IPS-18a (cell line): ENCODE data around the gene TMEM237.
A peak's percentile ranks its signal among the peaks of the same experiment; 100 is the strongest.

Source experiments
- H3K27ac ChIP-seq: one replicate; pipeline ENCODE4 v1.5.1; 2013; ENCODE audit warnings: low read length
- H3K27me3 ChIP-seq: one replicate; pipeline ENCODE4 v1.6.1; 2013; ENCODE audit warnings: mild to moderate bottlenecking, low read length; ENCODE audit not compliant: control insufficient read depth, insufficient read depth
- H3K36me3 ChIP-seq: one replicate; pipeline ENCODE4 v1.6.1; 2013; ENCODE audit warnings: low read depth, low read length; ENCODE audit not compliant: control insufficient read depth
- H3K4me1 ChIP-seq: one replicate; pipeline ENCODE4 v1.6.1; 2013; ENCODE audit warnings: low read depth, low read length; ENCODE audit not compliant: control insufficient read depth
- H3K4me3 ChIP-seq: one replicate; pipeline ENCODE4 v1.5.1; 2013; ENCODE audit warnings: low read length
- H3K9ac ChIP-seq: one replicate; pipeline ENCODE4 v1.6.1; 2013; ENCODE audit warnings: mild to moderate bottlenecking, low read length, moderate library complexity
- H3K9me3 ChIP-seq: one replicate; pipeline ENCODE4 v1.6.1; 2013; ENCODE audit warnings: low read depth, low read length; ENCODE audit not compliant: control insufficient read depth

TMEM237 gene

GRCh38 chr2:201661366-201661765, 18.1 kb upstream of the TMEM237 start:
- Histone ChIP-seq H3K4me3 (no peak overlapping the region), H3K27ac (no peak overlapping the region), H3K36me3 (no peaks in the 10 kb centered on the region), H3K4me1 (peaks cover 3% of the 10 kb centered on the region), H3K9me3 (no peaks in the 10 kb centered on the region), H3K27me3 (no peaks in the 10 kb centered on the region), H3K9ac (no peak overlapping the region)

DNA sequence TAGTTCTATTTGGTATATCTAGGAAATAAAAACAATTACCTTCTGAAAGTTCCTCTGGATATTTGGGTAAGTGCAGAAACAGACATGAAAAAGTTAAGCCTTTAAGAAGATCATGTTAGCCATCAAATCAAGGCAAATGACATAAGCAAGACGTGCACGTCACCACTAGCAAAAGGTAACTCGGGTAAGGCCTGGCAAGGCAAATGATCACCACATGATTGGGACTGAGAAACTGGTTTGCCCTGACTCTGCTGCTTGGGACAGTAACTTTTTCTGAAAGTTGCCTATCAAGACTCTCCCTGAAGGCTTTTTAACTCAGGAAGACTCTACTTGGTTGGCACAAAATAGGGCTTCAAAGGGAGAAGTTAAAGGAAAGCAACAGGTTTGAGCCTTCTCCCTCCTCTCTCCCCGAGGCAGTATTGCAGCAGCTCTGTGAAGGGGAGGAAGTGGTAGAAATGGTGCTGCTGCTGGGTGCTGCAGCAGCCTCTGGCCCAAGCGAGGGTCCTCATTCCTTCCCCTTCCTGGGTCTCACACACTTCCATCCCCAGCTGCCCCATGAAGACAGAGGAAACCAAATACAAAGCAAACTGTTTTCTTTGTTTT, 17.1 kb upstream of the TMEM237 start:
- H3K27me3 ChIP-seq = no peaks in the 10 kb centered on the region
- no peak overlapping the region for H3K4me3 ChIP-seq

DNA sequence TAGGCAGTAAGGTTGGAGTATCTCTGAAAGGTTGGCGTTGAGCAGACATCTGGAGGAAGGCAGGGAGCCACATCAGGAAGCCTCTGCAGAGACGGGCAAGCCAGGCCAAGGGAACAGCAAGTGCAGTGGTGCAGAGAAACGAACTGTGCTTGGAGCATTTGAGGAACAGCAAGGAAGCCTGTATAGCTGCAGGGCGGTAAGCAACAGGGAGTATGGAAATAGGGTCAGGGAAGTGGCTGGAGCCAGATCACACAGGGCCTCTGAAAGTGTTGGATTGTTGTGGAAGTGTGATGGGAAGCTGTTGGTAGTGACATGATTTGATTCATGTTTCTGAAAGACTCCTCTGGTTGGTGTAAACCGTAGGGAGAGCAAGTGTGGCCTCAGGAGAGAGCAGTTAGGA, 13.4 kb upstream of the TMEM237 start:
- Histone ChIP-seq H3K27me3 (no peaks in the 10 kb centered on the region), H3K27ac (no peak overlapping the region), H3K36me3 (no peaks in the 10 kb centered on the region), H3K4me3 (no peak overlapping the region), H3K9ac (no peak overlapping the region), H3K4me1 (no peaks in the 10 kb centered on the region), H3K9me3 (no peaks in the 10 kb centered on the region)

More for the DNA sequence above, 17.1 kb upstream of the TMEM237 start:
- Histone ChIP-seq H3K9ac (no peak overlapping the region), H3K27ac (no peak overlapping the region), H3K36me3 (no peaks in the 10 kb centered on the region), H3K9me3 (no peaks in the 10 kb centered on the region), H3K4me1 (peaks cover 3% of the 10 kb centered on the region)

- Histone ChIP-seq H3K4me3 (no peak overlapping the region), H3K27ac (no peak overlapping the region), H3K27me3 (no peaks in the 10 kb centered on the region), H3K36me3 (no peaks in the 10 kb centered on the region), H3K4me1 (no peaks in the 10 kb centered on the region), H3K9ac (no peak overlapping the region), H3K9me3 (no peaks in the 10 kb centered on the region)
Measured at GRCh38 chr2:201656102-201656501, 12.8 kb upstream of the TMEM237 start.

- Histone ChIP-seq H3K27ac (no peak overlapping the region), H3K4me3 (no peak overlapping the region), H3K4me1 (no peaks in the 10 kb centered on the region), H3K36me3 (no peaks in the 10 kb centered on the region), H3K9ac (no peak overlapping the region), H3K27me3 (no peaks in the 10 kb centered on the region), H3K9me3 (no peaks in the 10 kb centered on the region)
Measured at GRCh38 chr2:201654616-201655384, 11.5 kb upstream of the TMEM237 start.

GRCh38 chr2:201653221-201653620, 9.9 kb upstream of the TMEM237 start:
- no peaks in the 10 kb centered on the region for H3K27me3 ChIP-seq
- no peaks in the 10 kb centered on the region for H3K36me3 ChIP-seq
- no peaks in the 10 kb centered on the region for H3K9me3 ChIP-seq
- no peak overlapping the region for H3K27ac ChIP-seq
- H3K9ac ChIP-seq = no peak overlapping the region
- no peak overlapping the region for H3K4me3 ChIP-seq
- H3K4me1 ChIP-seq = no peaks in the 10 kb centered on the region

GRCh38 chr2:201649442-201649841, 6.1 kb upstream of the TMEM237 start:
- Histone ChIP-seq H3K4me1 (no peaks in the 10 kb centered on the region), H3K9ac (no peak overlapping the region), H3K27ac (no peak overlapping the region), H3K27me3 (no peaks in the 10 kb centered on the region), H3K4me3 (no peak overlapping the region), H3K9me3 (no peaks in the 10 kb centered on the region), H3K36me3 (no peaks in the 10 kb centered on the region)

GRCh38 chr2:201647431-201647830, 4.1 kb upstream of the TMEM237 start:
- Histone ChIP-seq H3K36me3 (no peaks in the 10 kb centered on the region), H3K9ac (no peak overlapping the region), H3K4me3 (no peak overlapping the region), H3K27me3 (no peaks in the 10 kb centered on the region), H3K9me3 (no peaks in the 10 kb centered on the region), H3K4me1 (no peaks in the 10 kb centered on the region), H3K27ac (no peak overlapping the region)

DNA sequence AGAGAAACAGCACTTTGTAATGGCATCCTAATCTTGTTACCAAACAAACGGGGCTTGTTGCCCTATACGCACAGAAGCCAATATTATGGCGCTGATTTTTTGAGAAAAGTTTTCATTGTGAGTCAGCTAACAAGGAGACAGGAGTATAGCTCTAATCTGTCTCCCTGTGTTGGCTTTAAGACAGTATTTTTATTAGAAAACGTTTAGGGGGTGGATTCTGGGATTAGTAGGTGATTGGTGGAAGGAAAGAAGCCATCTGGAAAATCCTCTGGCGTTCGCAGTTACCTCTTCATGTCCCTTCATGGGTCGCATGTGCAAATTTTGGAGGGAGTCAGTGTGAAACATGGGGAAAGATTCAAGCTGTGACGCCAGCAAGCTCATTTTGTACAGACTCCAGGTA, 698 bp upstream of the TMEM237 start:
- no peaks in the 10 kb centered on the region for H3K9me3 ChIP-seq
- H3K27me3 ChIP-seq = no peaks in the 10 kb centered on the region
- no peak overlapping the region for H3K27ac ChIP-seq
- H3K4me3 ChIP-seq = no peak overlapping the region
- H3K36me3 ChIP-seq = peaks cover 2% of the 10 kb centered on the region
- peak overlapping the region; percentile 95 for H3K9ac ChIP-seq
- H3K4me1 ChIP-seq = no peaks in the 10 kb centered on the region

DNA sequence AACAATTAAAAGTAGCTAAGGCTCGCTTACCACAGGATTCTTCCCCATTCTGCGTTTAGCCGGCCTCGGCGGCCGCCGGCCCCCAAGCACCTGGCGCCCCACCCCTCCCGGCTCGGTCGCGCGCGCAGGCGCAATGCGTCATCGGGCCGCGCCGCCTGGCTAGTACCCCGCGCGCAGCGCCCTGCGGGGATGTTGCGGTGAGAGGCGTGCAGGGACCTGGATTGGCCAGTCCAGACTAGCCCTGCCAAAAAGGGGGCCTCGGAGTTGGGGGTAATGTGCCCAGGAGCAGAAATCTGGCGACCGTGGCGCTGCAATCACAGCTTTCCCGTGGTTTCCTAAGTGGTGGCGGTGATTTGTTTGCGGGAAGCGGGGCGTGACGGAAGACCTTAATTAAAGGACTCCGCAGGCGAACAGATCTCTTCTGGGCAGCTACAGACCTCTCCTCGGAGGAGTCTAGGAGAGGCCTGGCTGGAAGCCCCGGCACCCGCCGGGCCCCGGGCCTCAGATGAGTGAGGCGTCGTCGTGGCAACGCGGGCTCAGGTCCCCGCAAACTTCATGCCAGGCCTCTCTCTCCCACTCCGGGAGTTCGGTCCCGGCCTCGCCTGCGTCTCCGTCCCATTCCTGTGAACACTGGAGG, 606 bp downstream of the TMEM237 start:
- Histone ChIP-seq H3K9ac (peak overlapping the region; percentile 95), H3K27me3 (no peaks in the 10 kb centered on the region), H3K4me1 (no peaks in the 10 kb centered on the region), H3K36me3 (peaks cover 9% of the 10 kb centered on the region), H3K9me3 (no peaks in the 10 kb centered on the region), H3K27ac (peak overlapping the region; percentile 94), H3K4me3 (peak overlapping the region; percentile 100)

- H3K4me3 ChIP-seq = peak overlapping the region; percentile 100
- H3K27ac ChIP-seq = peak overlapping the region; percentile 94
- H3K9ac ChIP-seq = peak overlapping the region; percentile 95
- H3K27me3 ChIP-seq = no peaks in the 10 kb centered on the region
- H3K36me3 ChIP-seq = peaks cover 11% of the 10 kb centered on the region
- no peaks in the 10 kb centered on the region for H3K9me3 ChIP-seq
- no peaks in the 10 kb centered on the region for H3K4me1 ChIP-seq
Measured at GRCh38 chr2:201642086-201642578, 1.2 kb downstream of the TMEM237 start.
